Measurements from ENCODE around the gene SUN2.
A peak's percentile ranks its signal among the peaks of the same experiment; 100 is the strongest.

The SUN2 gene

DNA sequence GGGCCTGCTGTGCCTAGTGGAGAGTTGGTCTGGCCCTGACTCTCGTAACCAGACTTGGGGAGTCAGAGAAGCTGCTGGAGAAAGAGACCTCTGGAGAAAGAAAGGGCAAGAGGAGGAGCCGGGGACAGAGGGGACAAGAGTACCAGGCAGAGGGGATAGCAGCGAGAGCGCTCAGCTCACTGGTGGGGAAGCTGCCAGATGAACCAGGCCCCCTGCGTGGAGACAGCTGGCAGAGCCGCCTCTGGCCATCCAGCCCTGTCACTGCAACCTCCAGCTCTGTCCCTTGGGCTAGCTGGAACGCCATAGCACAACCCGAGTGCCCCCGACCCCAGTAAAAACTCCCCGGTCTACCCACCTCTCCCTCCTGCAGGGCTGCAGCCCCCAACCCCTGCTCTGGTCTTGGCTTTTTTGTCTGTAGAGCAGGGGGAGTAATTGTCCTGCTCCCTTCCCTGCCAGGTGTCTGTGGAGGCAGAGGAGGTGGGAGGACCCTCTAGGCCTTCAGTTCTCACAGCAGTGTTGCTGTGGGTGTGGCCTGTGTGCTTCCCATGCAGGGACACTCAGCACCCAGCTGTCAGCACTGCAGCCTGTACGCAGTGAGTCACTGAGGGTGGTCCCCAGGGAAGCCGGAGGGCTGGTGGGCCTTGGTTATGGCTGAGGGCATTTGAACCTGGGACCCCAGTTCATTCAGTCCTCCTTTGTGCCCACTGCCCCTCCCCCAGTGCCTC is 4.8 kb upstream of the SUN2 start:
- no peak for DNase-seq (ENCODE audit: low read depth)
- no peak for TF ChIP-seq CTCF (conservative IDR thresholded peaks at IDR 0.05; ENCODE audit: low read depth, low read length)
- H3K4me3 ChIP-seq (ENCODE audit: low read length): no peak overlapping the region

DNA sequence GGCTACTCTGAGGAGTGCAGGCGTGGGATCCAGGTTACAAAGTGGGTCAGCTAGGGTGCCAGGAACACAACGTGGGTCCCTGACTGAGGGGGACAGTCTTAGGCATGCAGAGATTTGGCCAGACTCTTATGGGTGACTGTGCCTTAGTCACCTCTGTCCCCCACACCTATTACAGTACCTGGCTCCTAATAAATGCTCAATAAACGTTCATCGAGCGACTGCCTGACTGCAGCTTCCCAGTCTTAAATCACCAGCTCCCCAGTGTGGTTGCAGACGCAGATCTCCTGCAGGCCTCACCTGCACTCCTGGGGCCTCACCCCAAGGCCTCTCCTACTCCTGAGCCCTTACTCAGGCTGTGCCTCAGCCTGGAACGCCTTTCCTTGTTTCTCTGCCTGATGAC is 3.2 kb upstream of the SUN2 start:
- TF ChIP-seq CTCF (conservative IDR thresholded peaks at IDR 0.05; ENCODE audit: low read depth, low read length): no peak
- DNase-seq (ENCODE audit: low read depth): no peak
- no peak overlapping the region for H3K4me3 ChIP-seq (ENCODE audit: low read length)

DNA sequence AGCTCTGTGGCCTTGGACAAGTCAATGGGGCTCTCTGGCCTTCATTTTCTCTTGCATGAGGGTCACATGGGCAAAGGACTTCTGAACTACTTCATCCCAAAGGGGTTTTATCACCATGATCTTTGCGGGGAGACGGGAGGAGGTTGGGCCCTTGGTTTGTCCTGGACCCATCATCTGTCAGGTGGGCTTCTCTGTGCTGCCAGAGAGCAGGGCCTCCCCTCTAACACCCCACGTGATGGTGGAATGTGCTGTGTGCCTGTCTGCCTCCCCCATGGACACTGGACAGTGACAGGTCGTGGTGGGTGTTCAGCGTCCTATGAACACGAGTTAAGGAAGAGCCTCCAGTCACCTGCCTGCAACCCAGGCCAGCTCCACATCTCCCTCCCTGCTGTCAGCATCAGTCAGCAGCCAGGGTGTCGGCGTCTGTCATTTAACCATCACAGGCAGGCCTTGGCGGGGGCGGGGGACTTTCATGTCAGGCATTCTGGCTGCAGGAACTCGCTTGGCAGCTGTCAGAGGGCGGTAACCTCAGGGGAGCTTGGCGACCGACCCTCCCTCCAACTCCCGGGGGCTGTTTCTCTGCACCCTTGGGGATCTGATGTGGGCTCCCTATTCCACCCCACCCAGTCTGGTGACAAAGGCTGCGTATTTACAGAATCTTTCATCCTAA is 2.6 kb upstream of the SUN2 start:
- no peak for TF ChIP-seq CTCF (conservative IDR thresholded peaks at IDR 0.05; ENCODE audit: low read depth, low read length)
- H3K4me3 ChIP-seq (ENCODE audit: low read length): no peak overlapping the region
- DNase-seq (ENCODE audit: low read depth): no peak

DNA sequence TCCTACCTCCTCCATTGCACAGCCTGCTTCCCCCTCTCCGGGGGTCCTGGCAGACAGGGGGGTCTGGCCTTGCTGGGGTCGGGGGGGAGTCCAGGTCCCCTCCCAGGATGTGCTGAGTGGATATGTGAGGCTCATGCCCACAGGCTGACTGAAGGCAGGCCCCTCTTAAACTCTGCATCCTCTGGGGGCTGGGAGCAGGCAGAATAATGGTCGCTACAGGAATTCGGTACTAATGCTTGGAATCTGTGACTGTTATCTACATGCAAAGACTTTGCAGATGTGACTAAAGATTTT is 1.6 kb upstream of the SUN2 start:
- no peak for DNase-seq (ENCODE audit: low read depth)
- no peak overlapping the region for H3K4me3 ChIP-seq (ENCODE audit: low read length)
- no peak for TF ChIP-seq CTCF (conservative IDR thresholded peaks at IDR 0.05; ENCODE audit: low read depth, low read length)

DNA sequence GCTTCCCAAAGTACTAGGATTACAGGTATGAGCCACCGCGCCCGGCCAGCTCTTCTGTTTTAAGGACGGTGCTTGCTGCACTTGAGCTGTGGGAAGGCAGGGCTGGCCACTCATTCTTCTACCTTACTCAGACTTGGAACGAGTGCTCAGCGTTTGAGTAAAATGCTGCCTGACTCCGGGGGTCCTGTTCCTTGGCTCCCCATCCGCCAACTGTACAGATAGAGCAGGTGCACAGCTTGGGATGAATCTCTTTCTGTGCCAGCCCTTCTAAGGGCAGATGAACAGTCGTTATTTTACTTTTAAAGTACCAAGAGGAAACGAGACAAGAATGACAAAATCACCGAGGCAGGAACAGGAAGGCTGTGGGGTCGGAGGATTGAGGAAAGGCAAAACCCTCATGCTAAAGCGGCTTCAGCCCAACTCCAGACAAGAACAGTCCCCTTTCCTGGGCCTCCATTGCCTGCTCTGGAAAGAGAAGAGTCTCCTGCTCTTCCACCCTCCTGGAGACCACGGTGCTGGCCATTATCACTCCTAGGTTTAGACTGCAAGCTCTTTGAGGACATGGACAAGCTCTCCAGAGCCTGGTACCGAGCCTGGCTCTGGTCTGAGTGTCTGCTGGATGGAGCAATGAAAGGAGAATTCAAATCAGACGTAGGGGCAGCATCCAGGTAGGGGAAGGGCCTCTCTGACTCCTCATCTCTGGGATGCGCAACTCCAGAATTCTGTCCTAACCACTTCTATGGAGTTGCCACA is 1.1 kb upstream of the SUN2 start:
- peak overlapping the region; percentile 63 for H3K4me3 ChIP-seq (ENCODE audit: low read length)

DNA sequence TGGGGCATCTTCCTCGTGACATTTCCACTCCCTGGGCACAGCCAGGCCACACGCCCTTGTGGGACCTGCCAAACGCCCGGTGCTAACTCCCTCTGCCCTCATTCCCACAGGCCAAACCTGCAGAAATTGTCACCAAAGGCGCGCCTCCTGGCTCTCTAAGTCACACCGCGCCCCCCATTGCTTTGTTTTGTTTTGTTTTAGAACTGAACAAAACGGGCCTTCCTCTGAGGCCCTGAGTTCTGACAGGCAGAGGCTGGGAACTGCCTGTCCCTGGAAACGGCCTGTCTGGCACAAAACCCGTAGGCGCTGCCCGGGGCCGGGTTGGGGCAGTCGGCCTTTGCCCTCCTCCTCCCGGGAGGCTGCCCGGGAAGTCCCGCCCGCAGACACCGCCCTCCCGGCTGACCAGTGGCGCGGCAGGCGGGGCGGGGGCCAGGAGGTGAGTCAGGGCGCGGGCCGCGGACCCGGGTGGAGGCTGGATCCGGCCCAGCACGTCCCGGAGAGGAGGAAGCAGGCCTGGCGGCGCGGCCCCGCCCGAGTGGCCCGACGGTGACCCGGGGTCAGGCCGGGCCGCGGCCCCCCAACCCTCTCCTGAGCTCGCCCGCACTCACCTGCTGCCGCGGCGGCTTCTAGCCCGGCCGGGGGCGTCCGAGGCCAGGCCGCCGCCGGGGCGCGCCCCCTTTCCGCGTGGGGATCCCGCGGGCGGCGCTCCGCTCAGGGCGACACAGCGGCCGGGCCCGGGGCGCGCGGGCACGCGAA is 465 bp downstream of the SUN2 start:
- H3K4me3 ChIP-seq (ENCODE audit: low read length): peak overlapping the region; percentile 53
- TF ChIP-seq CTCF (conservative IDR thresholded peaks at IDR 0.05; ENCODE audit: low read depth, low read length): no peak
- DNase-seq (ENCODE audit: low read depth): no peak

More for the DNA sequence above, 1.1 kb upstream of the SUN2 start:
- no peak for TF ChIP-seq CTCF (conservative IDR thresholded peaks at IDR 0.05; ENCODE audit: low read depth, low read length)
- no peak for DNase-seq (ENCODE audit: low read depth)

Measured in retinal pigment epithelial cell (primary cell).